ENCODE data around the gene NCEH1.

- TF ChIP-seq IKZF1 (IDR thresholded peaks at IDR 0.05): no peak
- TF ChIP-seq ZNF556 (CRISPR knock-in tag; IDR thresholded peaks at IDR 0.05; ENCODE audit: borderline replicate concordance): no peak
- TF ChIP-seq, protein P1, sequence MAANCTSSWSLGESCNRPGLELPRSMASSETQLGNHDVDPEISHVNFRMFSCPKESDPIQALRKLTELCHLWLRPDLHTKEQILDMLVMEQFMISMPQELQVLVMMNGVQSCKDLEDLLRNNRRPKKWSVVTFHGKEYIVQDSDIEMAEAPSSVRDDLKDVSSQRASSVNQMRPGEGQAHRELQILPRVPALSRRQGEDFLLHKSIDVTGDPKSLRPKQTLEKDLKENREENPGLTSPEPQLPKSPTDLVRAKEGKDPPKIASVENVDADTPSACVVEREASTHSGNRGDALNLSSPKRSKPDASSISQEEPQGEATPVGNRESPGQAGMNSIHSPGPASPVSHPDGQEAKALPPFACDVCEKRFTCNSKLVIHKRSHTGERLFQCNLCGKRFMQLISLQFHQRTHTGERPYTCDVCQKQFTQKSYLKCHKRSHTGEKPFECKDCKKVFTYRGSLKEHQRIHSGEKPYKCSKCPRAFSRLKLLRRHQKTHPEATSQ (CRISPR knock-in tag; IDR thresholded peaks at IDR 0.05; ENCODE audit: borderline replicate concordance): no peak
- TF ChIP-seq, protein P2, sequence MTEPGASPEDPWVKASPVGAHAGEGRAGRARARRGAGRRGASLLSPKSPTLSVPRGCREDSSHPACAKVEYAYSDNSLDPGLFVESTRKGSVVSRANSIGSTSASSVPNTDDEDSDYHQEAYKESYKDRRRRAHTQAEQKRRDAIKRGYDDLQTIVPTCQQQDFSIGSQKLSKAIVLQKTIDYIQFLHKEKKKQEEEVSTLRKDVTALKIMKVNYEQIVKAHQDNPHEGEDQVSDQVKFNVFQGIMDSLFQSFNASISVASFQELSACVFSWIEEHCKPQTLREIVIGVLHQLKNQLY (CRISPR knock-in tag; IDR thresholded peaks at IDR 0.05): no peak
- TF ChIP-seq, protein P3, sequence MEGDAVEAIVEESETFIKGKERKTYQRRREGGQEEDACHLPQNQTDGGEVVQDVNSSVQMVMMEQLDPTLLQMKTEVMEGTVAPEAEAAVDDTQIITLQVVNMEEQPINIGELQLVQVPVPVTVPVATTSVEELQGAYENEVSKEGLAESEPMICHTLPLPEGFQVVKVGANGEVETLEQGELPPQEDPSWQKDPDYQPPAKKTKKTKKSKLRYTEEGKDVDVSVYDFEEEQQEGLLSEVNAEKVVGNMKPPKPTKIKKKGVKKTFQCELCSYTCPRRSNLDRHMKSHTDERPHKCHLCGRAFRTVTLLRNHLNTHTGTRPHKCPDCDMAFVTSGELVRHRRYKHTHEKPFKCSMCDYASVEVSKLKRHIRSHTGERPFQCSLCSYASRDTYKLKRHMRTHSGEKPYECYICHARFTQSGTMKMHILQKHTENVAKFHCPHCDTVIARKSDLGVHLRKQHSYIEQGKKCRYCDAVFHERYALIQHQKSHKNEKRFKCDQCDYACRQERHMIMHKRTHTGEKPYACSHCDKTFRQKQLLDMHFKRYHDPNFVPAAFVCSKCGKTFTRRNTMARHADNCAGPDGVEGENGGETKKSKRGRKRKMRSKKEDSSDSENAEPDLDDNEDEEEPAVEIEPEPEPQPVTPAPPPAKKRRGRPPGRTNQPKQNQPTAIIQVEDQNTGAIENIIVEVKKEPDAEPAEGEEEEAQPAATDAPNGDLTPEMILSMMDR (CRISPR knock-in tag; IDR thresholded peaks at IDR 0.05): no peak
- no peak for TF ChIP-seq GFI1 (CRISPR knock-in tag; IDR thresholded peaks at IDR 0.05; ENCODE audit: borderline replicate concordance)
- TF ChIP-seq ESRRA (CRISPR knock-in tag; IDR thresholded peaks at IDR 0.05; ENCODE audit: low read depth): no peak
- no peak for TF ChIP-seq MAX (IDR thresholded peaks at IDR 0.05)
- no peak for TF ChIP-seq ZSCAN12 (CRISPR knock-in tag; IDR thresholded peaks at IDR 0.05)
- TF ChIP-seq, protein P4, sequence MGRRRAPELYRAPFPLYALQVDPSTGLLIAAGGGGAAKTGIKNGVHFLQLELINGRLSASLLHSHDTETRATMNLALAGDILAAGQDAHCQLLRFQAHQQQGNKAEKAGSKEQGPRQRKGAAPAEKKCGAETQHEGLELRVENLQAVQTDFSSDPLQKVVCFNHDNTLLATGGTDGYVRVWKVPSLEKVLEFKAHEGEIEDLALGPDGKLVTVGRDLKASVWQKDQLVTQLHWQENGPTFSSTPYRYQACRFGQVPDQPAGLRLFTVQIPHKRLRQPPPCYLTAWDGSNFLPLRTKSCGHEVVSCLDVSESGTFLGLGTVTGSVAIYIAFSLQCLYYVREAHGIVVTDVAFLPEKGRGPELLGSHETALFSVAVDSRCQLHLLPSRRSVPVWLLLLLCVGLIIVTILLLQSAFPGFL (CRISPR knock-in tag; IDR thresholded peaks at IDR 0.05): no peak
- no peak for TF ChIP-seq BRD4 (CRISPR knock-in tag; IDR thresholded peaks at IDR 0.05)
Measured at GRCh38 chr3:172658344-172659245, 52.3 kb downstream of the NCEH1 start.
